Cardiac fibroblast (primary cell): Measurements from ENCODE around the gene STK38L.

Experiments used
- DNase-seq, 2 donors: peaks; one replicate each; pipeline versions ENCODE4 v3.0.0 to v3.0.0-alpha.2; 2010; ENCODE audit warnings: low read depth in 2 of 2
- H3K4me3 ChIP-seq, 2 donors: replicated peaks in 1 of 2; 1 replicate in 1 of 2; 2 replicates in 1 of 2; pipeline ENCODE4 v1.5.1; 2011; ENCODE audit warnings: low read depth in 2 of 2, low read length in 2 of 2, mild to moderate bottlenecking in 2 of 2, moderate library complexity in 1 of 2
- CTCF ChIP-seq: IDR thresholded peaks from one replicate; pipeline ENCODE4 v1.5.1; 2011; ENCODE audit warnings: low read depth, mild to moderate bottlenecking, low read length, inconsistent platforms

STK38L gene

GRCh38 chr12:27284021-27284420 lies 39.9 kb downstream of the STK38L start:
- no peak overlapping the region for H3K4me3 ChIP-seq
- TF ChIP-seq CTCF: no peak
- no peak for DNase-seq

- peak; percentile 68 to 96 for DNase-seq
- H3K4me3 ChIP-seq: no peak overlapping the region
- no peak for TF ChIP-seq CTCF
Observed at GRCh38 chr12:27284751-27285150, 40.7 kb downstream of the STK38L start.

- no peak overlapping the region for H3K4me3 ChIP-seq
- peak; percentile 26 to 72 for DNase-seq
- no peak for TF ChIP-seq CTCF
Observed at GRCh38 chr12:27285403-27285802, 41.3 kb downstream of the STK38L start.

- no peak for DNase-seq
- no peak for TF ChIP-seq CTCF
- no peak overlapping the region for H3K4me3 ChIP-seq
Observed at GRCh38 chr12:27289414-27289813, 45.3 kb downstream of the STK38L start.

GRCh38 chr12:27290501-27291168 lies 46.5 kb downstream of the STK38L start:
- no peak for TF ChIP-seq CTCF
- no peak for DNase-seq
- H3K4me3 ChIP-seq: no peak overlapping the region

- DNase-seq: no peak
- no peak for TF ChIP-seq CTCF
- H3K4me3 ChIP-seq: no peak overlapping the region
Observed at GRCh38 chr12:27291862-27292261, 47.8 kb downstream of the STK38L start.

- no peak overlapping the region for H3K4me3 ChIP-seq
- TF ChIP-seq CTCF: no peak
- DNase-seq: no peak
Observed at GRCh38 chr12:27292718-27293117, 48.6 kb downstream of the STK38L start.
